ENCODE results near the gene PRDM15.

DNA sequence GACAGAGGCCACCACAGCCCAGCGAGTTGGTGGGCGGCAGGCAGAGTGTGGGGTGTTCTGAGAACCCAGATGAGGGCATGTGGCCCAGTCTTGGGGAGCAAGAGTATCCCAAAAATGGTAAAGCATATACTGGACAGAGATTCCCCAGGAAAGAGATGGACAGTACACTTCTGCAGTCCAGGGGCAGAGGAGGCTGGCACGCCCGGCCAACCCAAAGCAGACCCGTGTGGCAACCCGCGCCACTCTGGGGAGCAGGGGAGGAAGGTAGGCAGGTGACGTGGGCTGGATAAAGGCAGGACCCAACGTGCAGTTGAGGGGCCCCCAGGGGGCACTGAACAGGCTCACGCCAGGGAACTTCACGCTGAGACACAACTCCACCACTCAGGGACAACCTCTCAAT lies 65.9 kb downstream of the PRDM15 start:
- TF ChIP-seq CTCF (IDR thresholded peaks at IDR 0.05) (no peak), POLR2A (IDR thresholded peaks at IDR 0.05) (no peak)

All from esophagus squamous epithelium (tissue), 4 donors.